GM18520 (cell line): ENCODE data around the gene TAAR2.
A peak's percentile ranks its signal among the peaks of the same experiment; 100 is the strongest.
"Not testable (repeated sequence)": the region's sequence is repeated elsewhere in the genome, so short reads cannot be mapped to it uniquely, and the experiment has no call there.

ENCODE experiments used
- ATAC-seq: cut with Tn5 transposase; IDR thresholded peaks from one replicate; pipeline ENCODE4 v1.9.1; 2021; ENCODE audit not compliant: unreplicated experiment

Gene TAAR2, protein sequence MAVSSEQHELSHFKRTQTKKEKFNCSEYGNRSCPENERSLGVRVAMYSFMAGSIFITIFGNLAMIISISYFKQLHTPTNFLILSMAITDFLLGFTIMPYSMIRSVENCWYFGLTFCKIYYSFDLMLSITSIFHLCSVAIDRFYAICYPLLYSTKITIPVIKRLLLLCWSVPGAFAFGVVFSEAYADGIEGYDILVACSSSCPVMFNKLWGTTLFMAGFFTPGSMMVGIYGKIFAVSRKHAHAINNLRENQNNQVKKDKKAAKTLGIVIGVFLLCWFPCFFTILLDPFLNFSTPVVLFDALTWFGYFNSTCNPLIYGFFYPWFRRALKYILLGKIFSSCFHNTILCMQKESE

GRCh38 chr6:132624175-132624574 is at the start of gene TAAR2:
Gene TAAR2, minus strand, starts transcription at chr6:132624275. Its CDS starts 0 bp downstream, at chr6:132624275.
- ATAC-seq, result no peak

- no peak for ATAC-seq
Measured at GRCh38 chr6:132673376-132674094, 49.5 kb upstream of the TAAR2 start.

GRCh38 chr6:132671295-132671694 is 47.2 kb upstream of the TAAR2 start:
- no peak for ATAC-seq

- ATAC-seq, result peak; percentile 47
Measured at GRCh38 chr6:132669690-132670291, 45.7 kb upstream of the TAAR2 start.

- ATAC-seq, result no peak
Measured at GRCh38 chr6:132666118-132666517, 42.0 kb upstream of the TAAR2 start.

DNA sequence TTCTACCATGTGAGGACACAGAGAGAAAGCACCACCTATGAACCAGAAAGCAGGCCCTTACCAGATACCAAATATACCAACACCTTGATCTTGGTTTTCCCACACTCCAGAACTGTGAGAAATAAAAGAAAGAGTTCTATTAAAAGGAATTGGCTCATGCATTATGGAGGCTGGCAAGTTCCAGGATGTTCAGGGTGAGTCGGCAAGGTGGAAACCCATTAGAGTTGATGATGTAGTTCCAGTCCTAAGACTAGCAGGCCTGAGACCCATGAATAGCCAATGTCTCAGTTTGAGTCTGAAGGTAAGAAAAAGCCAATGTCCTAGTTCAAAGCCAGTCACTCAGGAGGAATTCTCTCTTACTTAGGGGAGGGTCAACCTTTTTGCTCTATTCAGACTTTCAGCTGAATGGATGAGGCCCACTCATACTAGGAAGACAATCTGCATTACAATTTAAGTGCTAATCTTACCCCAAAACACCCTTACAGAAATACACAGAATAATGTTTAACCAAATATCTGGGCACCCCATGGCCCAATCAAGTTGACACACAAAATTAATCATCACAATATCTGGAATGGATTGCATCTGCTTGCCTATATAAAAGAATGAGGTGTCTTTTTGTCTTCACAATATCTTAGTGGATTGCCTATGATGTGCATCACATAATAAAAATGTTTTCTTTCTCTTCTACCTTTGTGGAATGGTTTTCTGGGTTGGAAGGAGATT is 40.4 kb upstream of the TAAR2 start:
- ATAC-seq, result no peak

- no peak for ATAC-seq
Measured at GRCh38 chr6:132663661-132664060, 39.6 kb upstream of the TAAR2 start.

- no peak for ATAC-seq
Measured at GRCh38 chr6:132661906-132662305, 37.8 kb upstream of the TAAR2 start.

DNA sequence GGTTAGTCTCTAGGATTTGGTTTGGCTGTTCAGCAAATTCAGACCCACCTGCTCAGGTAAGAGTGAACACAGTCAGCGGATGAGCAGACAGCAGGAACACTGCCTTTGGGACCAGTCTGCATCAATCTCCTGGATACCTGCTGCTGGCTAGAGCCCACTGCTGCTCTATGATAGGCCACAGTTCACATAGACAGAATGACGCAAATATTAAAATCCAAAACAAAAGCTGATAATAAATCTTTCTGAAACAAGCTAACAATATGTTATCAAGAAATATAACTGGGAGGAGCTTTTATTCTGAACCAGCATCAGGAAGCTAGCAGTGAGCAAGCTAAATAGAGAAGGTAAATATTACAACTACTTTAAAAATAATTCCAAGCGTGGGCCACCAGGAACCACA is 35.0 kb upstream of the TAAR2 start, which contains the start of gene TAAR1:
Gene TAAR1, minus strand, starts transcription at position 101 of the 400 bp plus-strand sequence. CDS start 13,179 bp downstream, outside the sequence.
- no peak for ATAC-seq

GRCh38 chr6:132651062-132651461 is 27.0 kb upstream of the TAAR2 start:
- ATAC-seq, result no peak

- no peak for ATAC-seq
Measured at GRCh38 chr6:132650429-132650828, 26.4 kb upstream of the TAAR2 start.

- no peak for ATAC-seq
Measured at GRCh38 chr6:132648828-132649227, 24.8 kb upstream of the TAAR2 start.

GRCh38 chr6:132648356-132648755 is 24.3 kb upstream of the TAAR2 start:
- peak; percentile 48 for ATAC-seq

DNA sequence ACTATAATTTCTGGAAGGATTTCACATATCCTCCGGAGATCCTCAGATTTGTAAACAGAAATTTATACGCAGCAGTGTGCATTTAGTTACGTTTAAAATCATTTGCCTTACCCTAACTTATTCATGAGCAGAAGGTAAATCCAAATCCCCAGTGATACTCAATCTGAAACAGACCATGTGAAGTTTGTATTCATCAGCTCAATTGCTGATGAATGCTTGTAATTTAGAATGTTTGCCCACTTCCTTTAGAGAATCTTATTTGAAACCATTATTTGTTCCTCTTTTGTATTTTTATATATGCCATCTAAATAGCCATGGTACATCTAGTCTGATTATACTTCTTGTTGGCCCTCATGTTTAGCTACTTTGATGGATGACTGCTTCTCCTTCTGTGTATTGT is 19.5 kb upstream of the TAAR2 start:
- peak; percentile 51 for ATAC-seq

GRCh38 chr6:132637135-132637534 is 13.1 kb upstream of the TAAR2 start:
- not testable (repeated sequence) for ATAC-seq

DNA sequence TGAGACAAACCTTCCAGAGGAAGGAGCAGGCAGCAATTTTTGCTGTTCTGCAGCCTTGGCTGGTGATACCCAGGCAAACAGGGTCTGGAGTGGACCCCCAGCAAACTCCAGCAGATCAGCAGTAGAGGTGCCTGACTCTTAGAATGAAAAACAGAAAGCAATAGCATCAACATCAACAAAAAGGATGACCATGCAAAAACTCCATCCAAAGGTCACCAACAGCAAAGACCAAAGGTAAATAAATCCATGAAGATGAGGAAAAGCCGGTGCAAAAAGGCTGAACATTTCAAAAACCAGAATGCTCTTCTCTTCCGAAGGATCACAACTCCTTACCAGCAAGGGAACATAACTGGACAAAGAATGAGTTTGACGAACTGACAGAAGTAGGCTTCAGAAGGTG is 11.8 kb upstream of the TAAR2 start:
- ATAC-seq, result not testable (repeated sequence)

- ATAC-seq, result not testable (repeated sequence)
Measured at GRCh38 chr6:132635288-132635687, 11.2 kb upstream of the TAAR2 start.

DNA sequence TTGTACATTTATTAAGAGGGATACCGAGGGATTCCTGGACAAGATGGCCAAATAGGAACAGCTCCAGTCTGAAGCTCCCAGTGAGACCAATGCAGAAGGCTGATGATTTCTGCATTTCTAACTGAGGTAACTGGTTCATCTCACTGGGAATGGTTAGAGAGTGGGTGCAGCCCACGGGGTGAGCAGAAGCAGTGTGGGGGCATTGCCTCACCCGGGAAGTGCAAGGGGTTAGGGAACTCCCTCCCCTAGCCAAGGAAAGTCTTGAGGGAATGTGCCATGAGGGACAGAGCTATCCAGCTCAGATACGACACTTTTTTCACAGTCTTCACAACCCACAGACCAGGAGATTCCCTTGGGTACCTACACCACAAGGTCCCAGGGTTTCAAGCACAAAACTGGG is 10.7 kb upstream of the TAAR2 start:
- ATAC-seq, result no peak

GRCh38 chr6:132633362-132633761 is 9.3 kb upstream of the TAAR2 start:
- ATAC-seq, result no peak

DNA sequence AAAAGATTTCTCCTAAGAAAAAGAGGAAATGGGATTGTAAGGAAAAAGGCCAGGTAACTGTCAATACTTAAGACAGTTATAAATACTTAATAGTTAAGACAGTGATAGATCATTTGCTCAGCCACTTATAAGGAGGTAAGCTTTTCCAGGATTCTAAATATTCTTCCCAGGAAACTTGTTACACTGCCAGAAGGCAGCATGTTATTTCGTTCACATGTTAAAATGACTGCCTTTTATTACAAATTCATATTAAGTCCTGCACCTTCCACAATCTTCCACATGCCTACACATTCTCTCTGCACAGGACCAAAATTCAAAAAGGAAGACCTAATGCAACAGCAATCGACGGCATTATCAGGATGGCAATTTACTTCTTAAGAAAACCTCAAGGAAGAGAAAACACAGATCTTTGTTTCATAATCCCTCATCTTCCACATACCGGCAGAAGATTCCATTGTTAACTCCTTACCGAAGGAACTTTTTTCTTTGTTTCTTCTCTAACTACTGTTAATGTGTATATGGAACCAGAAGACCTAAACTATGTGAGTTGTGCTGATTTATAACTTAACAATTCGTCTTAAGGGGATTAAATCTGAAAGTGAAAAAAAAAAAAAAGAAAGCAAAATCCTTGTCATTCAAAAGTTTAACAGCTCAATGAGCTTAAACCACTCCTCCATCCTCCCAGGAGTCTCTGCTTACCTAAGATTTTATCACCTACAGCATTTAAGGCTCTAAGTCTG is 799 bp downstream of the TAAR2 start:
- no peak for ATAC-seq
